GM21423 (cell line): Measurements from ENCODE around the gene PADI2.

Source experiments
- ATAC-seq: cut with Tn5 transposase; IDR thresholded peaks from one replicate; pipeline ENCODE4 v1.9.1; 2021; ENCODE audit warnings: mild to moderate bottlenecking, moderate library complexity; ENCODE audit not compliant: unreplicated experiment

The PADI2 gene

DNA sequence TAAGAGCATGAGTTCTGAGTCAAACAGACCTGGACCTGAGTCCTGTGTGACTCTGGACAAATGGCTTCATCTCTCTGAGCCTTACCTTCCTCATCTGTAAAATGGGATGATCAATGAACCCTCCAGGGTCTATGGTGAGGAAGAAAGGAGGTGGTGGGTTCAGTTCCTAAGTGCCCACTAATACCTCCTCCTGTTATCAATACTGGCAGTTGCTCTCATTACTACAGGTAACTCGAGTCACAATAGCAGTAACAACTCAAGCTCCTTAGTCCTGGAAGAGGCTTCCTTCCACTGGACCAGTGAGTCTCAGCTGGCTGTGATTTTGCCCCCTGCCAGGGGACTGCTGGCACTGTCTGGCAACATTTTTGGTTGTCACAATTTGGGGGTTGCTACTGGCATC lies 2.6 kb downstream of the PADI2 start:
- ATAC-seq, result no peak

DNA sequence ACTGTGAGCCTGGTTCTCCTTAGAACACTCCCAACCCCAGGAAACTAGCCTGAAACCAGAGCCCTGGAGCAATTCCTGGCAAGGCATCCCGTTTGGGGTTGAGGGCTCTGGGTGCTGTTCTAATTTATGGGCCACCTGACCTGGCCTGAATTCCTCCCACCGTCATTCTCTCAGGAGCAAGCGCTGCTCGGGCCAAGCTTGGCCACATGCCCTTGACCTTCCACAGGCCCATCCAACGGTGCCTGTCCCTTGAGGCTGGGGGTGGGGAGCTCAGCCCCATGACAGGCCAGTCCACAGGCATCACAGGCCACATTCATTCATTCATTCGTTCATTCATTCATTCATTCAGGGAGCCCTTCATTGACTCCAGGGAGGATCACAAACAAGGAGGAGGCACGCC lies 5.3 kb downstream of the PADI2 start:
- no peak for ATAC-seq

DNA sequence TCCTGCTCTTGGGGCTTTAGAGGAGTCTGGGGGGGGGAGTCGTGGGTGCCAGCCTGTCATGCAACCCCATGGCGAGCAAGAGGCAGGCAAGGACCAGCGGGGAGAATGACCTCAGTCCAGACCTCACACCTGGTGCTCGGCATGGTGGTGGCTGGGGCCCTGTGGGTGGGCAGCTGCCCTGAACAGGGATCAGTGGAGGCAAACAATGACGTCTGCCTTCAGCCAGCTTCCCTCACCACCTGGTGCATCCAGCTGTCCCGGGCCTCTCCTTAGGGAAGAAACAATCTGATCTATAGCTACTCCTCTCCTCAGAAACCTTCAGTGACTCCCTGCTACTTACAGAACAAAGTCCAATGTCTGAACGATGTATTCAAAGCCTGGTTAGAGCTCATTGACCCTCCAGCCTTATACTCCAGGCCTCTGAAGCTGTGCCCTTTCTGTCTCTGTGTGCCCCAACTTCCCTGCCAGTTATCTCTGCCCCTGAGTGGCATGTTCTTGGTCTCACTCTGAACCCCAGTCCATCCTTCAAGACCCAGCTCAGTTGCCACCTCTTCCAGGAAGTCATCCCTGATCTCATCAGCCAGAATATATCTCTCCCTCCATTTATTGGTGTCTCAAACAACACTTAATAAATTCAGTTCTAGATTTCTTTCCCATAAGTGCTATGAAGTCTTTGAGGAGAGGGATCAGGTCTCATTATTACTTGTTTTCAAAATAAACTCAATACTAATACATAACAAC lies 6.6 kb downstream of the PADI2 start:
- ATAC-seq, result no peak

DNA sequence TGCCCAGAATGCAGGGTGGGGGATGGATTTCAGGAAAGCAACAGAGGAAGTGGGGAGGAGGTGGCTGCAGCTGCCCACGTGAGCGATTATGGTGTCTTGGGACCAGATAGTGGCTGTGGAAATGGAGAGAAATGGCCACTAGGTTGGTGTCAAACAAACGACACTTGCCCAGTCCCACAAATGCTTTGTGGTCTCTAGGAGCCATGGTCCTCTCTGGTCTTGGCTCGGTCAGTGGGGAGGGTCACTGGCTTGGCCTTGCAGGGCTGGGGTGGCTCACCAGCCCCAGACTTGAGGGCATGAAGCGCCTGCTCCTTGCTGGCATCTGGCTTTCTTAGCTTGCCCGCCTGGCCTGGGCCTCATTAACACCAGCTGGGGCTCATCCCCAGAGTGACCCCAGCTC lies 7.2 kb downstream of the PADI2 start:
- ATAC-seq, result no peak

DNA sequence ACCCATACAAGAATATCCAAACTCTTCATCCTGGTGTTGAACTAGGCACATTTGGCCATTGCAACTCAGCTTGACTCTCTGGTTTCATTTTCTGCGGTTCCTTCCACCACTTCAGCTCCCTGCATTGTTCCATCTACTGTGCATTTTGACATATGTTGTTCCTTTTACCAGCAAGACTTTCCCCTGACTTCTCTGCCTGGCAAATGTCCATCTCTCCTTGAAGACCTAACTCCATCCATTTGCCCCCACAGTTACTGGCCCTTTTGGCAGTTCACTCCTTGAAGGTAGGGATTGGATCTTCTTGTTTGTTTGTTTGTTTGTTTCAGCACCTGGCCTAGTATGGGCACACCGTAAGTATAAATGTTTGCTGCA lies 8.7 kb downstream of the PADI2 start:
- no peak for ATAC-seq

DNA sequence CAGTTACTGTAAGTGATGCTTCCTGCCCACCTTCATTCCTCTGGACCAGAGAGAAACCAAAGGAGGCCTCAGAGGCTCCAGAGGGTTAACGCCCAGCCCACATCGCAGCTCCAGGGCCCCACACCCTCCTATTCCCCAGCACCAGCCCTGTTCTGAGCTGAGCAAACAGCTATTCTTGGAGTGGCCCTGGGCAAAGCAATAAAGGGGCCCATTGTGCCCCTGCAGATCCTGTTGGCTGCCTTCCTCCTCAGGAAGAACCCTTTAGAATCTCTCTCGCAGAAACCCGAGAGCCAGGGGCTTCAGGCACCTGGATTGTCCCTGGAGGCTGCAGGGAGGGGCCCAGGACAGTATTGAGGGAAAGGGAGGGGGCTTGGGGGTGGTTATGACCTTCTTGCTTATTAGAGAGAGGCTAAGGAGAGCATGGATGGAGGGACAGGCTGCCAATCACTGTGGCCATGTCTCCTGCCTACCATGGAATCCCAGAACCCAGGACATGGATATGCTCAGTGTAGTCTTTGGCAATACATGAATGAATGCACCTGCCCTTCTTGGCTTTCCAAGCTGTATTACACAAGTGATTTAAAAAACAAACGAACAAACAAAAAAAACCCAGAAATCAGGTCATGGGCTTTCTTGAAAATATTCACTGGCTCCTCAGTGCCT lies 9.2 kb downstream of the PADI2 start:
- no peak for ATAC-seq

DNA sequence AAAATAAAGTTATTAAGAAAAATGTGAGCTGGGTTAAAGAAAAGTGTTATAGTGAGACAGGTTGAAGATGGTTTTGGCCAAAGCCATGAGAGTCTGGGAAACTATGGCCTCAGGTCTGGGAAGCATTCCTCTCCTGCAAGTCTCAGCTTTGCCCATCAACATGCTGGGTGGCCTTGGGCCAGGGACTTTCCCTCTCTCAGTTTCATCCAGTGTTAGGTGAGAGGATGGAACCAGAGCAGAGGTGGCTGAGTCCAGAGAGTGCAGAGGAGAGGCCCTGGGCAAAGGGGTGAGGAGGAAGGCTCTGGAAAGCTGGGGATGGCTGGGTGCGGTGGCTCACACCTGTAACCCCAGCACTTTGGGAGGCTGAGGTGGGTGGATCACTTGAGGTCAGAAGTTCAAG lies 10.5 kb downstream of the PADI2 start:
- no peak for ATAC-seq

DNA sequence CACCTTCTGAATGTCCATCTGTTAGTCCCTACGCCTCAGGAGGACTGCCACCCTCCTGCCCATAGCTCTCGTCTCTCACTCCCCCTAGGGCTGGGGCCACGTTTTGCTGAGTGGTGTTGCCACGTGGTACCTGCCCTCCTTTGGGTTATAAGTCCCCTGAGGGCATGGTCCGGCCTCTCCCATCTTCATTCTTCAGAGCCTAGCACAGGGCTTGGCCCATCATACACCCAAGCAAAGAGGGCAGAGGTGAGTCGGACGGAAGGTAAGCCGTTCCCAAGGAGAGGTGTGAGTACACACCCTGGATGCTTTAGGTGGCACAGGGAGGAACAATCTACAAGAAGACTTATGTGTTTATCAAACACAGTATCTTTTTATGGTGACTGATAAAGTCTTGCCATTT lies 10.9 kb downstream of the PADI2 start:
- ATAC-seq, result no peak

DNA sequence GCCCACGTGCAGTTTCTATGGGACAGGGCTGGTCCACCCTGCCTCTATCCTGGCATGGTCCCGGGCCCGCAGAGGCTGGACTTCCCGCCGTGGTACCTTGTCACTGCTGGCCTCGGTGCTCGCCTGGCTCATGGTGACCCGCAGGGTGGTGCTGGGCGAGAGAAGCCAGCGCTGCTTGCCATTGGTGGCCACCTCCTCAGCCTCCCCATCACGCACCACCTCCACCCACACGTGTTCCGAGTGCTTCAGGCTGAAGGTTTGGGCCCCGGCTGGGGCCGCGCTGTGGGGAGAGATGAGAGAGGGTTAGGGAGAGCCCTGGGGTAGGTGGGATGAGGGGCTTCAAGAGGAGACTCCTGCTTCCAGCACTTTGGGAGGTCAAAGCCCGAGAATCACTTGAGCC lies 14.5 kb downstream of the PADI2 start:
- no peak for ATAC-seq

DNA sequence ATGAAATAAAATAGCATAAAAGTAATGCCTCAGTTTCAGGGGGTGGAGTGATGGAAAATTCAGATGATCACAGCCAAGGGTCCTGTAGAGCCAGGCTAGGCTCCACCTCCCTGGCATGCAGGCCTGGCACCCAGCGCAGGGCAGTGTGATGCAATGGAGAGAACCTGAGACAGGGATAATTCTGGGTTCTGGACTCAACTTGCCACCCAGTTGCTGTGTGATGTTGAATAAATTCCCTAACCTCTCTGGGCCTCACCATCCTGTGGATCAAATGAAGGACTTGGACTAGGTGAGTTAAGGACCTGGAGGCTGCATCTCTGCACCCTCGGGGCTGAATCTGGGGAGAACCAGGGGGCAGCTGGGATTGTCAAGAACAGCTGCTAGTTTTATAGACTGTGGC lies 17.0 kb downstream of the PADI2 start:
- ATAC-seq, result no peak

DNA sequence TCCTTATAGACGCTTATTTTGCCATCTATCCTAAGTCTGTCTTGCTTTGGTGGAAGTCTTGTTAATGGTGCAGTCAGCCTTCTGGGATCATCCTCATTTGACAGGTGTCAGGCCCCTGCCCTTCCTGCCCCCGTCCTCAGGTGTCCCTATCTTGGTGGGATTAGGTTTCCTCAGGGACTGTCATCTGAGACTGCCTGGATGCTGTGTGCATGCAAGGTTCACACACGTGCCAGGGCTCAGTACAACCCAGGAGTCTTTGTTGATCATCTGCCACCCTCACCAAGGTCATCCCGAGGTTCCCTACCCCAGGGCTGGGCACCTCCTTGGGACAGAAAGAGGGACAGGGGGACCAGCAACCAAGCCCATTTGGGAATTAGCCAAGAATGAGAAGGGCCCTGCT lies 18.0 kb downstream of the PADI2 start:
- no peak for ATAC-seq

DNA sequence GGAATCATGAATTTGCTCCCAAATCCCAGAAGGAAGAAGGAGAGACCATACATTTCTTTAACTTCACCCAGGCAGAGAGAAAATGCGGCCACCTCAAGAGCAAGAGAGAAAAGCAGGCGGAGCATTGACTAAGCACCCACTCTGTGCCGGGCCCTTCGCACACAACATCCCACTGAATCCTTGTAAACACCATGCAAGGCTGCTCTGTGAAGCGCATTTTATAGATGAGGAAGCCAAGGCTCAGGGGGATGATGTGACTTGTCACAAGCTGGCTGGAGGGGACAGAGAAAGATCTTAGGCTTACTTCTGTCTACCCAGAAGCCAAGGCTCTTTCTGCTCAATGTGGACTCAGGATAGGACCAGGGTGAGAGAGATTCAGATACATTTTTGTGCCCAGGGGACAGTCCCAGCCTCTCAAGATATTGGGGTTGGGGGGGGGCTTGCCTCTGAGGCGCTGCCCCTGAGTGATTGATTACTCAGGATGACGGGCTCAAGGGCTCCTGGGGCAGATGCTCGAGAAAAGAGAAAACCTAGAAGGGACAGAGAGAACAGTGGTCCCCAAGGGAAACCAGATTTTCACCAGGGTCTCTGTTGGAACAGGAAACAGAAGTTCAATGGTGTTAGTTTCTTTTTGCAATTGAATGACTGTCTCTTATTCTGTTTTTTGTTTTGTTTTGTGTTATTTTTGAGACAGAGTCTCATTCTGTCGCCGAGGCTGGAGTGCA lies 19.5 kb downstream of the PADI2 start:
- no peak for ATAC-seq

DNA sequence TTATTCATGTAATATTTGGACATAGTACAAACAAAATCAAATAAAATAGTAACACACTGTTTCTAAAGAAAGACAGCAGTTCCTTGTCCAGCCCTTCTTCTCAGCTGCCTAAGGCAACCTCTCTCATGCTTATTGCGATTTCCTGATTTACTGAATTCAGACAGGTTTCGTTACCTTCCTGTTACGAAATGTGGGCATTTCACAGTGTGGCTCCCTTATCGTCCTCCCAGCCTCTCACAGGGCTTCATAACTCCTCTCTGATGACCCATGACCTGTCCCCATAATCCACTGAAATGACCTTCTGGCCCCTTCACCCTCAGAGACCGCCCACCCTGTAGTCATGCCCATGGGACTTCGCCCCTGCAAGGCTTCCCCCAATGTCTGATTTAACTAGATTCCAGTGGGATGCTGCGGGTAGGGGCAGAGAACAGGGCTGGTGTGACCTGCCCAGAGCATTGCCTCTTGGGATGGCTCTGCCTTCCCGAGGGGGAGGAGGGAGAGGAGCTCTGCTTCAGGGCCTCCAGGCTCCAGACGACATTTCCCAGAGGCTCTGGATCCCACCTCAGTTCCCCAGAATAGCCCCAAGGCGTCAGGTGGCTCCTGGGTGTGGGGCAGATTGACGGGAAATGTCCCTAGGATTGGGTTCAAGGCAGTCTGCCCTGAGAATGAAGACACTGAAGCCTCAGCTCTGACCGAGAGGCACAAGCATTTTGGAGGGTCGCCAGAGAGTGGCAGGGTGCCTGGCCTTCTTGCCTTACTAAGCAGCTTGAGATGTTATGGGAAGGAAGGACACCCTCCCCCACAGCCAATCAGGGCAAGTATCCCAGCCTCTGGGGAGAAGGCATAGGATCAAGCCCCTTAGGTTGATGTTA lies 20.6 kb downstream of the PADI2 start:
- ATAC-seq, result no peak

DNA sequence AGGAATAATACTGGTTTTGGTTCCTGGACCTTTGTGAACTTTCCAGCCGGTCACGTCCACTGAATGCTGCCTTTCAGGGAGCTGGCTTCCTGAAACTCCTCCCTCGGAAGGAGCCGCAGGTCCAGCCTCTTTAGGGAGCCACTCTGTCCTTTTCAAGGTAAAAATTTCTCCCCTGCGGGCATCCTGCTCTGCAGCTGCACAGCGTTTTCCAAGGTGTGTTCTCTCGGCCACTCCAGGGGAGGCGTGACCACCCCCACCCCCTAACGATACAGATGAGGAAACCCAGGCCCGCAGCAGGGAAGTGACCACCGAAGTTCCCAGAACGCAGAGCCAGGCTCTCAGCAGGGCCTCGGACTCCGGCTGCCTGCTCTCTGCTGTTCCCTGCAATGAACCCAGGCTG lies 21.5 kb downstream of the PADI2 start:
- no peak for ATAC-seq

DNA sequence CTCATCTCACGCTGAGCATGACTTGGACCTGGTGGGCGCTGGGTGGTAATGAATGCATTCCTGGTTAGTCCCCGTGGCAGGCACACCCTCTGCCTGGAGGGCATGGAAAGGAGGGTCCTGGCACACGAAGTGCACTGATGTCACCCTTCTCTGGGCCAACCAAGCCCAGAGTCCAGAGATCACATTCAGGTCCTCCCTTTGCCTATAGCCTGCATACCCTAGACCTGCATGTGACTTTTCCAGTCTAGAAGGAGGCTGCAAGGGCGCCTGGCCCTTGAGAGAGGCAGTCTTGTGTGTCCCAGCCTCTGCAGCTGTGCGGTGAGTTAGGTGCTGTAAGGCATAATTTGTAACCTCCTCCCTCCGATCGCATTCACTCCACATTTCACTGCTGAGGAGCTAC lies 22.1 kb downstream of the PADI2 start:
- no peak for ATAC-seq

DNA sequence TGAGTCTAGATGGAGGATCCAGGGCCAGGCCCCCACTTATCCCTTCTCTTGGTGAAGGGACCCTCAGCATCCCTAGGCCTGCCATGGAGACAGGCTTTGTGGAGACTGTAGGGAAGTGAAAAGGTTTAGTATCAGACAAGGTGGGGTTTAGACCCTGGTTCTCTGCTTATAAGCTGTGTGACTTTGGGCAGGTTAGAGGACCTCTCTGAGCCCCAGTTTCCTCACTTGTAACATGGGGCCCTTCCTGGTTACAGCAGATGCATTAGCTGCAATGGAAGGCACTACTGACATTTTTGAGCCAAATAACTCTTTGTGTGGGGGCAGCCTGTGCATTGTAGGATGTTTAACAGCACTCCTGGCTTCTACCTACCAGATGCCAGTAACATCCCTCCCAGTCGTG lies 22.7 kb downstream of the PADI2 start:
- ATAC-seq, result no peak

DNA sequence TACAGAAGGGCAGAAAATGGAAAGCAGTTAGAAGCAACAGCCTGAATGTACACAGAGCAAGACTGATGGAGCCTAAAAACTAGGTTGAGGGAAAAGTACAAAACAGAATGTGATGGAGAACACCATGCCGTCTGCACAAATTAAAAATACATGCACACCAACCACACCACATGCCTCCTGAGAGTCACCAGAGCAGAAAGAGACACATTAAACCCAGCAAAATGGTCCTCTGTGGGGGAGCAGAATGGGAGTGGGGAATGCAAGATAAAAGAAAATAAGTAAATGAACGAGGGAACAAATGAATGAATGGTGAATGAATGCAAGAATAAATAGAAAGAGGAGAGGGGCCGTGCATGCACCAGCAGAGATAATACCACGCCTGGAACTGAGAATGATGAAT lies 24.1 kb downstream of the PADI2 start:
- ATAC-seq, result no peak

DNA sequence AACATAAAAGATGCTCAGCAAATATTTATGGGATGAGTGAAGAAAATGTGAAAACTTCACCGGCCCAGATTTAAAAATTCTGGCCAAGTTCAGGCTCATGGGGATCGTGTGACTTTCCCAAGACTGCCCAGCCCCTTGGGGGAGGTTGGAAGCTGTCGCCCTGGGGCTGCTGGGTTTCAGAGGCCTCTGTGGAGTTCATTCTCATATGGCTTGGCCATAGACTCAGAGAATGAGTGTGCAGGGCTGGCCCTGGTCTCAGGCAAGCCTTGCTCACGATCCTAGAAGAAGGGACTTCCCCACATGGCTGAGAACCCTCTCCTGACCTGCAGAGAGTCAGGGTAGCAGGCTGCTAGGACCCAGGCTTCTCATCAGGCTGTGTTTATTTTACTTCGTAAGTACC lies 24.6 kb downstream of the PADI2 start:
- ATAC-seq, result no peak

DNA sequence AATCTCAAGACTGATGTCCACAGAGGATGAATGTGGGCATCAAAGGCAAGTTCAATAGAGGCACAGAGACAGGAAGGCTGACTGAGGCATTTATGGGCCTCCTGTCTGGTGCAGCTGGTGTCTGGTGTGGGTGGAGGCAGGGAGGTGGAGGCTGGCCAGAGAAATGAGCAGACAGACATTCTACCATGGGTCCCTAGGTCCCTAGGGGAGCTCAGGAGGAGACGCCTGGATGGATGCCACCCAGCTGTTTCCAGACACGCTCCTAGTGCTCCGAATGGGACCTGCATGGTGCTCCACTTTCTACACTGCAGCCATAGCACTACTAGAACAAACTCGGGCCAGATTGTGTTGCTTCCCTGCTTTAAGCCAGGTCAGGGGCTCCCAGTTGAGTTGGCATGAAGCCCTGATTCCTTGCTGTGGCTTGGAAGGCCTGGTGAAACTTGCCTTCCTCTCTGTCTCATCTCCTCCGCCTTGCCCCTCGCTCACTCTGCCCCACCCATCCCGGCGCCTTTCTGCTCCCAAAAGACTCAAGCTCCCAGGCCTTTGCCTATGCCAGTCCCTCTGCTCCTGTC lies 25.3 kb downstream of the PADI2 start:
- no peak for ATAC-seq

DNA sequence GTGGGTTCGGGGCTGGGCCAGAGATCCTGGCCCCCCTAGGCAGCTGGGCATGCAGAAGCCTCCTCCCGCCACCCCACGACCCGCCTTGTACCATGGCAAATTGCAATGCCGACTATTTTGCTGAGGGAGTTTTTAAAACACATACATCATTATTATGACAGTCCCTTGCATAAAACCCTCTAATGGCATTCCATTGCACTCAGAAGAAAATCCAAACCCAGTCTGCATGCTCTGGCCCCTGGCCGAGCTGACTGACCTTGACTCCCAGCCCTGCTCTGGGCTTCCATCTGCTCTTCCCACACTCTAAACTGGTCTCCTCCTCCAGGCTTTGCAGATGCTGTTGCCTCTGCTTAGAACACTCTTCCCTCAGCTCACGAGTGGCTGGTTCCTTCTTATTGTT lies 28.0 kb downstream of the PADI2 start:
- ATAC-seq, result no peak

DNA sequence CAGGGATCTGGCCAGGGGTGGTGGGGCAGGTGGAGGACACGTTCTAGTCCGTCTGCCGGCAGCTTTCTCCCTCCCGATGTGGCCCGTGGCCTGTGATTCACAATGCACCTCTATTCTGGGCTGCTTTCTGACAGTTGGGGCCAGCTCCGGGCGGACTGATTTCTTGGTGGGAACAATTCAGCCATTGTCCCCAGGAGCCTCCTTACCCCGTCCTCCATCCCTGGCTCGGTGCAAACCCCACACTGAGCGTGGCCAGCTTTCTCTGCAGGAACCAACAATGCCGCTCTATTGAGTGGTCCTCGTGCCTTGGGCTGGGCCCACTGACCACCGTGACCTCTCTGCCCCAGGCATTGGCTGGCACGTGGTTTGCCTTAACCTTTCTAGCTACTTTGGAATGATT lies 29.7 kb downstream of the PADI2 start:
- ATAC-seq, result no peak
